ENCODE results near the gene IFNK.

DNA sequence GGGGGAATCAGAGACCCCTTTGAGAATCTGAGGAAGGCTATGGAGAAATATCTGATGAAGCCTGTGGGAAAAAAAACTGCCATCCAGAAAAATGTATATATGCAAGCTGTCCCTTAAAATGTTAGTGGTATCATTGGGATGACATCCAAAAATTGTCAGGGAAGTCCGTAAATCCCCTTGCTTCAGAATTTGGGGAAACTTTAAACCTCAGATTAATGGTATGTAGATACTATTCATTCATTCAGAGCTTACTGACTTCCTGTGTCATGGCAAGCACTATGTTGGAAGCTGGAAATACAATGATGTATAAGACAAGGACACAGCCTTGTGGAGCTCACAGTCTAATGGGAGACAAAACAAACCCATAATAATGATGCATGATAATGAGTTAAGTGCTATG is 16.4 kb downstream of the IFNK start:
- TF ChIP-seq EZH2phosphoT487 (IDR thresholded peaks at IDR 0.05; ENCODE audit: low read depth, severe bottlenecking, unreplicated experiment), result no peak
- TF ChIP-seq, protein P1, sequence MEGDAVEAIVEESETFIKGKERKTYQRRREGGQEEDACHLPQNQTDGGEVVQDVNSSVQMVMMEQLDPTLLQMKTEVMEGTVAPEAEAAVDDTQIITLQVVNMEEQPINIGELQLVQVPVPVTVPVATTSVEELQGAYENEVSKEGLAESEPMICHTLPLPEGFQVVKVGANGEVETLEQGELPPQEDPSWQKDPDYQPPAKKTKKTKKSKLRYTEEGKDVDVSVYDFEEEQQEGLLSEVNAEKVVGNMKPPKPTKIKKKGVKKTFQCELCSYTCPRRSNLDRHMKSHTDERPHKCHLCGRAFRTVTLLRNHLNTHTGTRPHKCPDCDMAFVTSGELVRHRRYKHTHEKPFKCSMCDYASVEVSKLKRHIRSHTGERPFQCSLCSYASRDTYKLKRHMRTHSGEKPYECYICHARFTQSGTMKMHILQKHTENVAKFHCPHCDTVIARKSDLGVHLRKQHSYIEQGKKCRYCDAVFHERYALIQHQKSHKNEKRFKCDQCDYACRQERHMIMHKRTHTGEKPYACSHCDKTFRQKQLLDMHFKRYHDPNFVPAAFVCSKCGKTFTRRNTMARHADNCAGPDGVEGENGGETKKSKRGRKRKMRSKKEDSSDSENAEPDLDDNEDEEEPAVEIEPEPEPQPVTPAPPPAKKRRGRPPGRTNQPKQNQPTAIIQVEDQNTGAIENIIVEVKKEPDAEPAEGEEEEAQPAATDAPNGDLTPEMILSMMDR (IDR thresholded peaks at IDR 0.05; ENCODE audit: poor library complexity), result no peak

Data from hepatocyte (in vitro differentiated cells).